H1 (cell line): ENCODE data around the gene ENTPD1. TPM values are rescaled to one million over a fixed set of nuclear protein-coding genes. Genes with fewer than 3 reads are reported as not detected.

Experiments used
- CTBP2 ChIP-seq: IDR thresholded peaks from 2 replicates; pipeline ENCODE4 v1.7.0; 2011; ENCODE audit warnings: borderline replicate concordance, mild to moderate bottlenecking, moderate library complexity, mixed read lengths, low read length; ENCODE audit not compliant: insufficient read depth, insufficient read length
- TAF1 ChIP-seq: IDR thresholded peaks from 2 replicates; pipeline ENCODE4 v1.6.1; 2011; ENCODE audit warnings: mild to moderate bottlenecking, low read depth, low read length
- polyA plus RNA-seq, 7 experiments: library from polyadenylated mRNA; depleted of rRNA in 3 of 7; stranded (reverse) in 5 of 7; unstranded in 2 of 7; fragments of >200 nt in 5 of 7; fragments of 200-250 nt in 2 of 7; gene quantifications; 1 replicate in 5 of 7; 2 replicates in 1 of 7; 4 replicates in 1 of 7; pipeline versions ENCODE4 v1.2.1 to v1.2.3, GENCODE V29; 2011 to 2013; ENCODE audit warnings: missing spikeins in 2 of 7, mixed read lengths in 2 of 7
- total RNA-seq: library from RNA; stranded (reverse); fragmentation: NEBNext Ultra II Directional; extraction: Animal tissue kit (Norgen Biotek cat#: 25700); gene quantifications from 2 replicates; pipeline ENCODE4 v1.2.1, GENCODE V29; 2021

Gene ENTPD1
- total and polyA plus RNA-seq, 2 of the 8 experiments (the other 6 are each of a cell fraction or from before 2014, with no cell fraction given) = 2.2 to 2.5 TPM

DNA sequence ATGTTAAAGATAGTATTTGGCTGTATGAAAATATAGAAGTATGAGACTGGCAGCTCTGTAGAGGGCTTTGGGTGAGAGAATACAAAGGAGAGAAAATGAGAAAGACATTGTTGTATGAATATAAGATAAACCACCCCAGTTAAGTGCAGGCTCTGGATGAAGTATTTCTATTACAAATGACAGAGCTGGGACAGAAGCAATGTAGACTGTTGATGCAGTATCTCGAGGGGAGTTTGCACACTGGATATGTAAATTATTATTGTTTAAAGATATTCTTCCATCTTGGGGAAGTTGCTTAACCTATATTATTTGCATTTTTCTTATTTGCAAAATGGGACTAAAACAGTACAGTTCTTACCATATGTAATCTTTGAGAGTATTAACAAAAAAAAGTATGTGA is 31.5 kb downstream of the ENTPD1 start (continued):
- TF ChIP-seq CTBP2 (no peak), TAF1 (no peak)
